ENCODE results near the gene PCDHB16. TPM values are rescaled to one million over a fixed set of nuclear protein-coding genes. Genes with fewer than 3 reads are reported as not detected.
"Not testable (repeated sequence)": the region's sequence is repeated elsewhere in the genome, so short reads cannot be mapped to it uniquely, and the experiment has no call there.

PCDHB16 gene
- total RNA-seq, 1 donor from 2014 or later, result 2.2 TPM

GRCh38 chr5:141216035-141216434 is 33.8 kb downstream of the PCDHB16 start:
- intact Hi-C loops (cut with DNase I); DNase-seq (ENCODE audit: low spot score): not testable (repeated sequence)

DNA sequence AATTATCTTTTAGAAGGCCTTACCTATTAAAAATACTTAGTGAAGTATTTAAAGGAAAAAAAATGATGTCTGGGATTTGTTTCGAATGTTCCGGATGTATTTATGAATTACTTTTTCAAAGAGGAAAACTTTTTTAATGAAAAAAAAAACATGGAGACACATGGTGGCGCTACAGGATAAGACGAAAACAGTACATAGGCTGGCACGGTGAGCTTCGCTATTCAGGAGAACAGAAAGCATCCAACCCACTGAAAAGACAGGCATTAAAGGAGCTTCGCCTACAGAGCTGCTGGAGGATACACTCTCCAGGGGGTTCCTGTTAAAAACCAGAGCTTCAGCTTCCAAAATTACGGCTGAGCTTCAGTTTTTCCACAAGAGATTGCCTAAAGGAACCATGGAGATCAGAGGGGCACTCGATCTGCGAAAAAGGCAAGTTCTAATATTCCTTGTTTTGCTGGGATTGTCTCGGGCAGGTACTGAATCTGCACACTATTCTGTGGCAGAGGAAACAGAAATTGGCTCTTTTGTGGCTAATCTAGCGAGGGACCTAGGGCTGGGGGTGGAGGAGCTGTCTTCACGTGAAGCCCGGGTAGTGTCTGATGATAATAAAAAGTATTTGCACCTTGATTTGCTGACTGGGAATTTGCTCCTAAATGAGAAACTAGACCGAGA is 41.1 kb downstream of the PCDHB16 start, which contains the start of gene PCDHB14:
Gene PCDHB14, plus strand, starts transcription at position 232 of the 672 bp plus-strand sequence. Its CDS starts 163 bp downstream, at position 395.
- intact Hi-C loops (cut with DNase I), result no loop called here
- DNase-seq (ENCODE audit: low spot score), result no peak

- intact Hi-C loops (cut with DNase I), result not testable (repeated sequence)
Observed at GRCh38 chr5:141224844-141225243, 42.7 kb downstream of the PCDHB16 start.

GRCh38 chr5:141225421-141225820 is 43.2 kb downstream of the PCDHB16 start:
- intact Hi-C loops (cut with DNase I); DNase-seq (ENCODE audit: low spot score): not testable (repeated sequence)

More at GRCh38 chr5:141224844-141225243, 42.7 kb downstream of the PCDHB16 start:
- DNase-seq (ENCODE audit: low spot score), result not testable (repeated sequence)

DNA sequence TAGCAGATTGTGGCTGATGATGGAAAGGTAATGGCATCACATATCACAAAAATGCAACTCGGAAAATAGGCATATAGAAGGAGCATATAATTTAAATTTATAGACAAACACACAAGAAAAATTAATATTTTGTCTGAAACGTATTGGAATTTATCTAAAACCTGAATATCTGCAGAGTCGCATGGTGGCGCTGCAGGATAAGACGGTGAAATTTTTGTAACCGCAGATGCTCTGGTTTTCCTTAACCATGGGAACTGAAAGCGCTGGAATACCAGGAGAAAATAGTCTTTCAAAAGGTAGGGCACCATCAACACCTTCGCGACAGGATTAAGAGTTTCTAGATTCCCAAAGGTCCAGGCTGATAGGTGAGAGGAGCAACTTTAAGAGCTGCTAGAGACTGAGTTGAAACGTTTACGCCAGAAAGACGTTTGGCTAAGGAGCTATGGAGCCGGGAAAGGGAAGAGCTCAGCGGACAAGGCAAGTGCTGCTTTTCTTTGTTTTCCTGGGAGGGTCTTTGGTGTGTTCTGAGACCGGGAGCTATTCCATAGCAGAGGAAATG is 52.0 kb downstream of the PCDHB16 start:
- no peak for DNase-seq (ENCODE audit: low spot score)
- intact Hi-C loops (cut with DNase I), result no loop called here

Other genes starting within 250 kb of the PCDHB16 start
- 0.67 TPM for gene PCDHAC2, start 215.9 kb upstream of the PCDHB16 start, total RNA-seq
- gene PCDHB1, start 131.0 kb upstream of the PCDHB16 start, total RNA-seq, result not detected
- 2.4 TPM for gene PCDHB2, start 87.8 kb upstream of the PCDHB16 start, total RNA-seq
- 1.4 TPM for gene PCDHB3, start 81.9 kb upstream of the PCDHB16 start, total RNA-seq
- 1.3 TPM for gene PCDHB4, start 60.6 kb upstream of the PCDHB16 start, total RNA-seq
- 3.2 TPM for gene PCDHB5, start 47.2 kb upstream of the PCDHB16 start, total RNA-seq
- gene PCDHB6, start 32.3 kb upstream of the PCDHB16 start, total RNA-seq, result 0.57 TPM
- 0.67 TPM for gene PCDHB7, start 9.7 kb upstream of the PCDHB16 start, total RNA-seq
- gene PCDHB8, start 4.6 kb upstream of the PCDHB16 start, total RNA-seq, result 2.3 TPM
- 1.3 TPM for gene PCDHB9, start 4.8 kb downstream of the PCDHB16 start, total RNA-seq
- gene PCDHB10, start 10.0 kb downstream of the PCDHB16 start, total RNA-seq, result 0.94 TPM
- 1.9 TPM for gene PCDHB11, start 17.2 kb downstream of the PCDHB16 start, total RNA-seq
- gene PCDHB12, start 26.3 kb downstream of the PCDHB16 start, total RNA-seq, result 1.1 TPM
- gene PCDHB13, start 31.5 kb downstream of the PCDHB16 start, total RNA-seq, result 4.8 TPM
- 4.4 TPM for gene PCDHB14, start 41.0 kb downstream of the PCDHB16 start, total RNA-seq
- 9.9 TPM for gene PCDHB15, start 63.0 kb downstream of the PCDHB16 start, total RNA-seq
- not detected for gene SLC25A2, start 121.7 kb downstream of the PCDHB16 start, total RNA-seq
- 116 TPM for gene TAF7, start 138.4 kb downstream of the PCDHB16 start, total RNA-seq
- gene PCDHGA1, start 148.1 kb downstream of the PCDHB16 start, total RNA-seq, result 4.6 TPM
- gene PCDHGA2, start 156.4 kb downstream of the PCDHB16 start, total RNA-seq, result 17.3 TPM
- 22.9 TPM for gene PCDHGA3, start 161.4 kb downstream of the PCDHB16 start, total RNA-seq
- gene PCDHGB1, start 167.7 kb downstream of the PCDHB16 start, total RNA-seq, result 12.6 TPM
- gene PCDHGA4, start 172.6 kb downstream of the PCDHB16 start, total RNA-seq, result 15.6 TPM
- gene PCDHGB2, start 177.6 kb downstream of the PCDHB16 start, total RNA-seq, result 16.2 TPM
- gene PCDHGA5, start 181.8 kb downstream of the PCDHB16 start, total RNA-seq, result 9.7 TPM
- gene PCDHGB3, start 187.9 kb downstream of the PCDHB16 start, total RNA-seq, result 14.2 TPM
- 11.5 TPM for gene PCDHGA6, start 191.5 kb downstream of the PCDHB16 start, total RNA-seq
- gene PCDHGA7, start 200.4 kb downstream of the PCDHB16 start, total RNA-seq, result 11.8 TPM
- 12.5 TPM for gene PCDHGB4, start 205.3 kb downstream of the PCDHB16 start, total RNA-seq
- gene PCDHGA8, start 210.2 kb downstream of the PCDHB16 start, total RNA-seq, result 14.0 TPM
- gene PCDHGB5, start 215.6 kb downstream of the PCDHB16 start, total RNA-seq, result 13.9 TPM
- gene PCDHGA9, start 220.4 kb downstream of the PCDHB16 start, total RNA-seq, result 9.6 TPM
- gene PCDHGB6, start 225.6 kb downstream of the PCDHB16 start, total RNA-seq, result 11.9 TPM
- 11.0 TPM for gene PCDHGA10, start 230.6 kb downstream of the PCDHB16 start, total RNA-seq
- gene PCDHGB7, start 235.3 kb downstream of the PCDHB16 start, total RNA-seq, result 16.4 TPM
- 9.6 TPM for gene PCDHGA11, start 238.7 kb downstream of the PCDHB16 start, total RNA-seq
- 10.3 TPM for gene PCDHGA12, start 248.1 kb downstream of the PCDHB16 start, total RNA-seq

All from cardiac septum (tissue), 1 donor.